Subcutaneous adipose tissue (tissue), 4 donors: ENCODE measurements around the gene REG1A. TPM values are rescaled to one million over a fixed set of nuclear protein-coding genes. Genes with fewer than 3 reads are reported as not detected.

ENCODE experiments used
- total RNA-seq, 4 donors: library from RNA; depleted of rRNA; stranded (reverse); fragments of >200 nt; gene quantifications; one replicate each; pipeline ENCODE4 v1.1.0, GENCODE V29; 2016
- TF ChIP-seq, protein P1 (sequence below): fragments of 450-650 bp; IDR thresholded peaks from one replicate; pipeline ENCODE4 v1.5.1; 2016; ENCODE audit warnings: low read depth, mild to moderate bottlenecking, control low read depth, antibody characterized with exemption, moderate library complexity

Gene REG1A
- total RNA-seq, 4 donors from 2014 or later = not detected

DNA sequence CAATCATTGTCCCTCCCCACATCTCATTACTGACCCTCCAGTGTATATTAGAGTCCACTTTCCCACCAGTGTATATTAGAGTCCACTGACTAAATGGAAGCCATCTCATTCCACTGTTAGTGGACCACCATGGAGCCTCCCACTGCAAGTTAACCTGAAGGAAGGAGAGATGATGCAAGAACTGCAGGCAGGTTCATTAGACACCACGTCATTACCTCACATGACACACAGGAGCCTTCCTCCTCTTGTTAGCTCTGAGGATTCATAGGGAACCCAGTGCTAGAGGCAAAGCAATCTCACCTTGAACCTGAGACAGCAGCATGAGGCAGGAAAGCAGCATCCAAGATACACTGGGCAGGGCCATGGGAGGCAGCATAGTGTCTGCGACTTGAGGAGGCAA lies 38.7 kb downstream of the REG1A start:
- TF ChIP-seq, protein P1, sequence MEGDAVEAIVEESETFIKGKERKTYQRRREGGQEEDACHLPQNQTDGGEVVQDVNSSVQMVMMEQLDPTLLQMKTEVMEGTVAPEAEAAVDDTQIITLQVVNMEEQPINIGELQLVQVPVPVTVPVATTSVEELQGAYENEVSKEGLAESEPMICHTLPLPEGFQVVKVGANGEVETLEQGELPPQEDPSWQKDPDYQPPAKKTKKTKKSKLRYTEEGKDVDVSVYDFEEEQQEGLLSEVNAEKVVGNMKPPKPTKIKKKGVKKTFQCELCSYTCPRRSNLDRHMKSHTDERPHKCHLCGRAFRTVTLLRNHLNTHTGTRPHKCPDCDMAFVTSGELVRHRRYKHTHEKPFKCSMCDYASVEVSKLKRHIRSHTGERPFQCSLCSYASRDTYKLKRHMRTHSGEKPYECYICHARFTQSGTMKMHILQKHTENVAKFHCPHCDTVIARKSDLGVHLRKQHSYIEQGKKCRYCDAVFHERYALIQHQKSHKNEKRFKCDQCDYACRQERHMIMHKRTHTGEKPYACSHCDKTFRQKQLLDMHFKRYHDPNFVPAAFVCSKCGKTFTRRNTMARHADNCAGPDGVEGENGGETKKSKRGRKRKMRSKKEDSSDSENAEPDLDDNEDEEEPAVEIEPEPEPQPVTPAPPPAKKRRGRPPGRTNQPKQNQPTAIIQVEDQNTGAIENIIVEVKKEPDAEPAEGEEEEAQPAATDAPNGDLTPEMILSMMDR = no peak

- TF ChIP-seq, protein P1 = no peak
These were observed 39.4 kb downstream of the REG1A start, which contains the start of gene REG3A for GRCh38 chr2:79159653-79160052. REG3A (minus strand) TSS chr2:79159753; CDS start chr2:79159405, 348 bp downstream.

DNA sequence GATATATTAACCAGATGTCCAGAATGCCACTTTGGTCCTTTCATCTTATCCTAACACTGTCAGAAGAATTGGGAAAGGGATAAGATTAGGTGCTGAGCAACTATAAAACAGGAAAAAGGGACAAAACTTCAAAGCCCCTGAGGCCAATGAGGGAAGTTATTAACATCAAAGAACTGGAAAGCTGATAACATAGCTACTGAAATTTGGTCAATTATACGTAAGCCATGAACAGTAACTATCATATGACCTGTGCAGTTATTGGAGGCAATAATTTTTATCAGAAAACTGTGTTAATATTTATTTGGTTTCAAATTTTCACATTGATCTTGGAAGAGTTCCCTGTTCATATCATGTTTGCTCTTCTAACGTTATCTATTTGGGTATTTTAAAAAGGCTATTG lies 41.8 kb downstream of the REG1A start:
- TF ChIP-seq, protein P1 = no peak

GRCh38 chr2:79162801-79163200 lies 42.5 kb downstream of the REG1A start:
- TF ChIP-seq, protein P1 = no peak

DNA sequence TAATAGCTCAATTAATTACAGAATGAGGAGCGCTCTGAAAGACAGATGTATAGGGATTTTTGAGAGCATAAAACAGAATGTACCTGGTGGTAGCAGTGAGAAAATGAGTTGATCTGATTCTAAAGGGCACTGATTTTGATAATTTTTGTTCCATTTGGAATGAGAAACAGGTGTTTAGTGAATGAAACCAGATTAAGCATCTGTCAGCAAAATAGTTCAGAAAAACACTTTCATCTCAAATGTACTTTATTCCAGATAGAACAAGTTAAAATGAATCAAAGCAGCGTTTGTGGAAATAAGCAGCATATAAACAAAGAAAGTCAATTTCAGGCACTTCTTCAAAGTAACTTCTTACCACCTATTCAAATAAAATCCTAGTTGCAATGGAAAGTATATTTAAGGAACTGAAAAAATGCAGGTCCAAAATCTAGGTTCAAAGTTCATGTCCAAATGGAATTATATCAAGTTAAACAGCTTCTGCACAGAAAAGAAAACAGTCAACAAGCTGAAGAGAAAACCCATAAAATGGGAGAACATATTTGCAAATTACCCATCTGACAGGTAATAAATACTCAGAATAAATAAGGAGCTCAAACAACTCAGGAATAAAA lies 51.2 kb downstream of the REG1A start:
- TF ChIP-seq, protein P1 = no peak

Other genes starting within 250 kb of the REG1A start
- gene REG3G, start 94.8 kb upstream of the REG1A start, total RNA-seq = not detected
- not detected for gene REG1B, start 32.5 kb upstream of the REG1A start, total RNA-seq
- gene REG3A, start 39.3 kb downstream of the REG1A start, total RNA-seq = not detected